Measurements from ENCODE around the gene COL28A1. TPM values are rescaled to one million over a fixed set of nuclear protein-coding genes. Genes with fewer than 3 reads are reported as not detected.

COL28A1 gene
- total RNA-seq, 1 donor from 2014 or later: 18.3 TPM

- peaks cover 11% of the 10 kb centered on the region for H3K9me3 Mint-ChIP-seq (ENCODE audit: low read depth)
- no peak for DNase-seq (ENCODE audit: low spot score, unreplicated experiment)
- H3K27me3 Mint-ChIP-seq: no peaks in the 10 kb centered on the region
- peaks cover 25% of the 10 kb centered on the region for H3K36me3 Mint-ChIP-seq (ENCODE audit: insufficient read depth)
- peaks cover 15% of the 10 kb centered on the region for H3K4me1 Mint-ChIP-seq (ENCODE audit: low read depth)
- TF ChIP-seq CTCF (IDR thresholded peaks at IDR 0.05; ENCODE audit: unreplicated experiment): no peak
- H3K27ac Mint-ChIP-seq: peak overlapping the region; percentile 33
- no peak overlapping the region for H3K4me3 Mint-ChIP-seq (ENCODE audit: low read depth)
Measured at GRCh38 chr7:7554021-7554432, 18.4 kb upstream of the COL28A1 start.

- H3K27ac Mint-ChIP-seq: no peak overlapping the region
- H3K4me1 Mint-ChIP-seq (ENCODE audit: low read depth): peaks cover 15% of the 10 kb centered on the region
- no peak for TF ChIP-seq CTCF (IDR thresholded peaks at IDR 0.05; ENCODE audit: unreplicated experiment)
- peaks cover 4% of the 10 kb centered on the region for H3K9me3 Mint-ChIP-seq (ENCODE audit: low read depth)
- peaks cover 19% of the 10 kb centered on the region for H3K36me3 Mint-ChIP-seq (ENCODE audit: insufficient read depth)
- H3K4me3 Mint-ChIP-seq (ENCODE audit: low read depth): no peak overlapping the region
- DNase-seq (ENCODE audit: low spot score, unreplicated experiment): no peak
- no peaks in the 10 kb centered on the region for H3K27me3 Mint-ChIP-seq
Measured at GRCh38 chr7:7553386-7553785, 17.7 kb upstream of the COL28A1 start.

GRCh38 chr7:7552199-7552598 is 16.5 kb upstream of the COL28A1 start:
- no peak overlapping the region for H3K27ac Mint-ChIP-seq
- DNase-seq (ENCODE audit: low spot score, unreplicated experiment): no peak
- no peaks in the 10 kb centered on the region for H3K9me3 Mint-ChIP-seq (ENCODE audit: low read depth)
- H3K4me3 Mint-ChIP-seq (ENCODE audit: low read depth): no peak overlapping the region
- peaks cover 15% of the 10 kb centered on the region for H3K4me1 Mint-ChIP-seq (ENCODE audit: low read depth)
- H3K36me3 Mint-ChIP-seq (ENCODE audit: insufficient read depth): peaks cover 8% of the 10 kb centered on the region
- no peaks in the 10 kb centered on the region for H3K27me3 Mint-ChIP-seq
- TF ChIP-seq CTCF (IDR thresholded peaks at IDR 0.05; ENCODE audit: unreplicated experiment): no peak

- Mint-ChIP-seq H3K4me1 (ENCODE audit: low read depth) (peaks cover 15% of the 10 kb centered on the region), H3K4me3 (ENCODE audit: low read depth) (no peak overlapping the region), H3K27ac (no peak overlapping the region), H3K27me3 (no peaks in the 10 kb centered on the region), H3K9me3 (ENCODE audit: low read depth) (no peaks in the 10 kb centered on the region), H3K36me3 (ENCODE audit: insufficient read depth) (peaks cover 8% of the 10 kb centered on the region)
- DNase-seq (ENCODE audit: low spot score, unreplicated experiment): no peak
- no peak for TF ChIP-seq CTCF (IDR thresholded peaks at IDR 0.05; ENCODE audit: unreplicated experiment)
Measured at GRCh38 chr7:7550663-7551062, 15.0 kb upstream of the COL28A1 start.

- no peak overlapping the region for H3K27ac Mint-ChIP-seq
- peaks cover 8% of the 10 kb centered on the region for H3K36me3 Mint-ChIP-seq (ENCODE audit: insufficient read depth)
- no peak for TF ChIP-seq CTCF (IDR thresholded peaks at IDR 0.05; ENCODE audit: unreplicated experiment)
- DNase-seq (ENCODE audit: low spot score, unreplicated experiment): no peak
- H3K27me3 Mint-ChIP-seq: no peaks in the 10 kb centered on the region
- no peak overlapping the region for H3K4me3 Mint-ChIP-seq (ENCODE audit: low read depth)
- H3K4me1 Mint-ChIP-seq (ENCODE audit: low read depth): peaks cover 2% of the 10 kb centered on the region
- no peaks in the 10 kb centered on the region for H3K9me3 Mint-ChIP-seq (ENCODE audit: low read depth)
Measured at GRCh38 chr7:7548407-7548806, 12.7 kb upstream of the COL28A1 start.
